Measurements from ENCODE around the gene NUAK2. TPM values are rescaled to one million over a fixed set of nuclear protein-coding genes. Genes with fewer than 3 reads are reported as not detected.

NUAK2 gene
- total and polyA plus RNA-seq, 2 of the 4 experiments (the other 2 are of a cell fraction): 7.2 to 17.6 TPM

- no peaks in the 10 kb centered on the region; the same call in 1 of the 2 replicates for H3K4me1 ChIP-seq (ENCODE audit: control insufficient read depth, insufficient read depth, low read length)
- in situ Hi-C loops (cut with MboI; ENCODE audit: low sequenced_read_pairs): loop anchor here (5.0 kb wide), 1 partner anchor 137 kb away; no protein-coding TSS in a partner anchor
Observed at GRCh38 chr1:205350691-205351141, 29.2 kb upstream of the NUAK2 start.

More at GRCh38 chr1:205350691-205351141, 29.2 kb upstream of the NUAK2 start:
- H2AK9ac ChIP-seq (replicated peaks; ENCODE audit: low read depth, low read length, poor library complexity): no peak overlapping the region
- no peak overlapping the region for H3K4ac ChIP-seq (ENCODE audit: low read depth, low read length)
- H2AK5ac ChIP-seq (ENCODE audit: low read depth, low read length): no peak overlapping the region
- no peaks in the 10 kb centered on the region for H4K20me1 ChIP-seq (ENCODE audit: insufficient read depth, low read length)
- no peak overlapping the region for H3K9ac ChIP-seq (ENCODE audit: low read depth, low read length)
- no peak overlapping the region for H4K91ac ChIP-seq (ENCODE audit: insufficient read depth, low read depth, low read length)
- H2BK15ac ChIP-seq (ENCODE audit: low read depth, low read length): no peak overlapping the region
- H2AFZ ChIP-seq (replicated peaks; ENCODE audit: low read length, poor library complexity): no peak overlapping the region
- no peak overlapping the region for H3K4me2 ChIP-seq (ENCODE audit: low read depth, low read length)
- no peak overlapping the region for H2BK5ac ChIP-seq (ENCODE audit: low read depth, low read length, poor library complexity, severe bottlenecking)
- no peak overlapping the region for H3K18ac ChIP-seq (ENCODE audit: low read depth, low read length)
- ChIA-PET CTCF (interaction anchor here (1.2 kb wide), 1 partner anchor 80 kb away, joined by 3 read pairs; no protein-coding TSS in a partner anchor), POLR2A (ENCODE audit: unreplicated experiment) (no interaction called here)
- no peaks in the 10 kb centered on the region for H3K9me3 ChIP-seq (ENCODE audit: control insufficient read depth, insufficient read depth, low read length)
- no peak overlapping the region for H4K8ac ChIP-seq (ENCODE audit: low read depth in 2 of 2, low read length in 2 of 2)
- H3K56ac ChIP-seq (ENCODE audit: extremely low read depth, insufficient read depth, low read length): no peak overlapping the region
- no peaks in the 10 kb centered on the region for H3K36me3 ChIP-seq (ENCODE audit: control insufficient read depth, insufficient read depth, low read length)
- H3K4me3 ChIP-seq (ENCODE audit: insufficient read depth, low read depth, low read length): no peak overlapping the region
- TF ChIP-seq USF2 (IDR thresholded peaks at IDR 0.05; ENCODE audit: low read depth, low read length) (no peak), FOS (IDR thresholded peaks at IDR 0.05; ENCODE audit: low read depth, low read length) (no peak), NFE2L2 (IDR thresholded peaks at IDR 0.05; ENCODE audit: low read depth, low read length) (no peak), RAD21 (IDR thresholded peaks at IDR 0.05; ENCODE audit: low read length) (no peak)
- H2BK120ac ChIP-seq (ENCODE audit: low read depth, low read length): no peak overlapping the region
- DNase-seq (no peak), ATAC-seq (ENCODE audit: low read depth) (no peak)
- intact Hi-C loops (cut with micrococcal nuclease) (loop anchor here (10.0 kb wide), 1 partner anchor 304 kb away; no protein-coding TSS in a partner anchor), dilution Hi-C loops (cut with HindIII; ENCODE audit: low sequenced_read_pairs, unreplicated experiment) (no loop called here)
- no peak overlapping the region for H3K27ac ChIP-seq (ENCODE audit: insufficient read depth, low read length)
- H3K9me1 ChIP-seq (ENCODE audit: insufficient read depth, low read length): no peaks in the 10 kb centered on the region
- no peak overlapping the region for H2BK20ac ChIP-seq (ENCODE audit: low read depth, low read length)
- no CpG with 5 or more reads among the region's 8 CpGs for WGBS, 2 experiments (ENCODE audit: extremely low coverage in 2 of 2, insufficient read length in 1 of 2)
- no peaks in the 10 kb centered on the region for H3K79me1 ChIP-seq (ENCODE audit: low read depth in 1 of 2, low read length in 2 of 2)
- no peak overlapping the region for H3K14ac ChIP-seq (replicated peaks; ENCODE audit: low read depth, low read length)
- peaks cover 58% of the 10 kb centered on the region for H3K27me3 ChIP-seq (ENCODE audit: control insufficient read depth, insufficient read depth, low read length)
- H3K23ac ChIP-seq (ENCODE audit: low read depth, low read length): no peak overlapping the region
- no peak overlapping the region for H4K5ac ChIP-seq (ENCODE audit: low read depth, low read length)
- BruUV-seq (replicated peaks): no TSS peak
